ENCODE data around the gene PRDX1.

DNA sequence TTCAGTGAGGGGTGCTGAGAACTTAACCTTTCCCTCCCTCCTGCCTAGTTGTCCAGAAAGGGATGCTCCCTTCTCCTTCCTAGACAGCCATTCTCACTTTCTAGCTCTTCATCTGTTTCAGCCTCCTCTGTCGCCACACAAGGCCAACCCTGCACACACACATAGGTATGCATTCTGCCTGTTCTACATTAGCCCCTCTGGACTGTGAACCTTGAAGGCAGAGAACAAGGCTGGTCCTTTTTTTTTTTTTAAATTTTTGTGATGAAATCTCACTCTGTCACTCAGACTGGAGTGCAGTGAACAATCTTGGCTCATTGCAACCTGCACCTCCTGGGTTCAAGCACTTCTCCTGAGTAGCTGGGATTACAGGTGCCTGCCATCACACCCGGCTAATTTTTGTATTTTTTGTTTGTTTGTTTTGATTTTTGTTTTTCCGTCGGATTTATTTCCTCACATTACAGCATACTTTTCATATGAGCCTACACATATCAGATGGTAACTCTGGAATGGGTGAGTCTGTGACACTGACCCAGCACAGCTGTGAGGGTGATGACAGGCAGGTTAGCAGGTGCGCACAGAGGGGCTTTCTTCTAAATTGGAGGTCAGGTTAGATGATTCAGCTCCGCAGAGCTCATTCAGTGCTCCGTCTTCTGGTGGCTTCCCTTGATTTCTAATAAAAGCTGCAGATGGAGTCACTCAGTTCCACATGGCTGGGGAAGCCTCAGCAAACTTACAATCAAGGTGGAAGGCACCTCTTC is 24.0 kb upstream of the PRDX1 start:
- TF ChIP-seq CTCF (IDR thresholded peaks at IDR 0.05; ENCODE audit: low read depth, low read length): no peak
- TF ChIP-seq, protein P1, sequence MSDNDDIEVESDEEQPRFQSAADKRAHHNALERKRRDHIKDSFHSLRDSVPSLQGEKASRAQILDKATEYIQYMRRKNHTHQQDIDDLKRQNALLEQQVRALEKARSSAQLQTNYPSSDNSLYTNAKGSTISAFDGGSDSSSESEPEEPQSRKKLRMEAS (IDR thresholded peaks at IDR 0.05; ENCODE audit: low read depth, low read length): no peak
- TF ChIP-seq POLR2A (IDR thresholded peaks at IDR 0.05; ENCODE audit: extremely low read depth, insufficient read length): no peak
- no peak for TF ChIP-seq MYC (IDR thresholded peaks at IDR 0.05; ENCODE audit: low read depth, low read length)
